ENCODE measurements around the gene VPS16.

Gene VPS16

GRCh38 chr20:2840138-2840966 is at the start of gene VPS16, which contains the start of gene PCED1A:
Gene VPS16, plus strand, starts transcription at chr20:2840745. Its CDS starts 30 bp downstream, at chr20:2840775.
Gene PCED1A, minus strand, starts transcription at chr20:2840655. Its CDS starts 743 bp downstream, at chr20:2839912.
- peak; percentile 85 for DNase-seq (ENCODE audit: low spot score)

GRCh38 chr20:2793471-2793870 is 47.1 kb upstream of the VPS16 start:
- no peak for DNase-seq (ENCODE audit: low spot score)

- no peak for DNase-seq (ENCODE audit: low spot score)
These were observed 46.3 kb upstream of the VPS16 start for GRCh38 chr20:2794202-2794748.

GRCh38 chr20:2794866-2795447 is 45.6 kb upstream of the VPS16 start:
- no peak for DNase-seq (ENCODE audit: low spot score)

GRCh38 chr20:2795451-2795850 is 45.1 kb upstream of the VPS16 start:
- DNase-seq (ENCODE audit: low spot score), result no peak

GRCh38 chr20:2796011-2796660 is 44.4 kb upstream of the VPS16 start:
- no peak for DNase-seq (ENCODE audit: low spot score)

- no peak for DNase-seq (ENCODE audit: low spot score)
These were observed 43.2 kb upstream of the VPS16 start for GRCh38 chr20:2797136-2797983.

GRCh38 chr20:2798095-2798805 is 42.3 kb upstream of the VPS16 start:
- DNase-seq (ENCODE audit: low spot score), result no peak

GRCh38 chr20:2798814-2799213 is 41.7 kb upstream of the VPS16 start:
- DNase-seq (ENCODE audit: low spot score), result no peak

GRCh38 chr20:2799271-2799670 is 41.3 kb upstream of the VPS16 start:
- DNase-seq (ENCODE audit: low spot score), result no peak

- no peak for DNase-seq (ENCODE audit: low spot score)
These were observed 40.6 kb upstream of the VPS16 start for GRCh38 chr20:2799688-2800520.

- DNase-seq (ENCODE audit: low spot score), result no peak
These were observed 39.8 kb upstream of the VPS16 start, which contains the start of gene CPXM1 for GRCh38 chr20:2800521-2801285. Gene CPXM1, minus strand, starts transcription at chr20:2800627. Its CDS starts 55 bp downstream, at chr20:2800572.

GRCh38 chr20:2801286-2801728 is 39.2 kb upstream of the VPS16 start:
- DNase-seq (ENCODE audit: low spot score), result no peak

GRCh38 chr20:2804041-2804828 is 36.3 kb upstream of the VPS16 start:
- no peak for DNase-seq (ENCODE audit: low spot score)

- no peak for DNase-seq (ENCODE audit: low spot score)
These were observed 35.5 kb upstream of the VPS16 start for GRCh38 chr20:2804852-2805688.

- no peak for DNase-seq (ENCODE audit: low spot score)
These were observed 34.7 kb upstream of the VPS16 start for GRCh38 chr20:2805689-2806350.

GRCh38 chr20:2806351-2806701 is 34.2 kb upstream of the VPS16 start:
- DNase-seq (ENCODE audit: low spot score), result no peak
